MM.1S (cell line): ENCODE results near the gene ALDH16A1.

Experiments used
- EZH2 ChIP-seq: fragments of 300-600 bp; sonication (generic); optimal IDR thresholded peaks from 2 replicates; pipeline ENCODE3; 2017; ENCODE audit warnings: low read depth, mild to moderate bottlenecking, antibody characterized with exemption, low read length, mixed read lengths
- EZH2phosphoT487 ChIP-seq: fragments of 300-600 bp; sonication (generic); IDR thresholded peaks from 2 replicates; pipeline ENCODE4 v1.6.1; 2018; ENCODE audit warnings: antibody characterized with exemption, low read length
- TF ChIP-seq, protein P1 (sequence below): fragments of 300-600 bp; sonication (generic); IDR thresholded peaks from 2 replicates; pipeline ENCODE4 v1.5.1; 2016; ENCODE audit warnings: antibody characterized with exemption, low read length, mixed read lengths

DNA sequence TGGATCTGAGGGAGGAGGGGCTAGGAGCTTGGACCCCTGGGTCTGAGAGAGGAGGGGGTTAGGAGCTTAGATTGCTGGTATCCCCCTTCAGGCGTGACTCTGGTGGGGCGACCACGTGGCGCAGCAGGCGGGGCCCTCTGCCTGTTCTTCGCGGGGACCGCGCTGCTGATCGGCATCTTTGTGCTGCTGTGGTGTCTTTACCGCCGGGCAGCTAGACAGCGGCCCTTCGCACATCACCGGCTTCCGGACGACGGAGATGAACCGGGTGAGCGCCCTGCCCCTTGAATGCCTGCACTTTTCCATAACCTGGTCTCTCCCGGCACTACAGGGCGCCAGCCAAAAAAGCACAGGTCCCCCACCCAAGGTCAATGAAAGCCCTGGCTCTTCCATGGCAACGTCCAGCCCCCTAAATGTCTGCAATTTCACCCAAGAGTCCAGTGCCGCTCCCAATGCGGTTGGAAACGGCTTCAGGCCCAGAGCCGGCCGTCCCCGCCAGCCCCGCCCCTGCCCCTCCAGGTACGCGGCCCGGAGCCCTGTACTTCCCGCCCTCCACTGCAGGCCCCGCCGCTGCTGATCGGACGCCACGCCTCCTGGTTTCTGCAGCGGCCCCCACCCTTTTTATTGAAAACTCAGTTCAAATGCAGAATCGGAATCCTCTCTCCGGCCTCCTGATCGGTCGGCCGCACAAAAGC lies 25.0 kb upstream of the ALDH16A1 start:
- TF ChIP-seq, protein P1, sequence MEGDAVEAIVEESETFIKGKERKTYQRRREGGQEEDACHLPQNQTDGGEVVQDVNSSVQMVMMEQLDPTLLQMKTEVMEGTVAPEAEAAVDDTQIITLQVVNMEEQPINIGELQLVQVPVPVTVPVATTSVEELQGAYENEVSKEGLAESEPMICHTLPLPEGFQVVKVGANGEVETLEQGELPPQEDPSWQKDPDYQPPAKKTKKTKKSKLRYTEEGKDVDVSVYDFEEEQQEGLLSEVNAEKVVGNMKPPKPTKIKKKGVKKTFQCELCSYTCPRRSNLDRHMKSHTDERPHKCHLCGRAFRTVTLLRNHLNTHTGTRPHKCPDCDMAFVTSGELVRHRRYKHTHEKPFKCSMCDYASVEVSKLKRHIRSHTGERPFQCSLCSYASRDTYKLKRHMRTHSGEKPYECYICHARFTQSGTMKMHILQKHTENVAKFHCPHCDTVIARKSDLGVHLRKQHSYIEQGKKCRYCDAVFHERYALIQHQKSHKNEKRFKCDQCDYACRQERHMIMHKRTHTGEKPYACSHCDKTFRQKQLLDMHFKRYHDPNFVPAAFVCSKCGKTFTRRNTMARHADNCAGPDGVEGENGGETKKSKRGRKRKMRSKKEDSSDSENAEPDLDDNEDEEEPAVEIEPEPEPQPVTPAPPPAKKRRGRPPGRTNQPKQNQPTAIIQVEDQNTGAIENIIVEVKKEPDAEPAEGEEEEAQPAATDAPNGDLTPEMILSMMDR: no peak
- TF ChIP-seq EZH2: peak; percentile 33
- no peak for TF ChIP-seq EZH2phosphoT487
